H1 (cell line): ENCODE measurements around the gene ALG11. TPM values are rescaled to one million over a fixed set of nuclear protein-coding genes. Genes with fewer than 3 reads are reported as not detected.
A peak's percentile ranks its signal among the peaks of the same experiment; 100 is the strongest.

Experiments
- CTCF ChIA-PET: fragments of 300-600 bp; sonication (Branson Sonifier 250); formaldehyde crosslinking; loops from one replicate; lab custom pipeline; 2021; ENCODE audit not compliant: partially characterized antibody; lab: Charles Lee
- POLR2A ChIA-PET: fragments of 300-600 bp; sonication (Branson Sonifier 250); formaldehyde crosslinking; loops from one replicate; lab custom pipeline; 2021; ENCODE audit warnings: inconsistent platforms; ENCODE audit not compliant: partially characterized antibody; lab: Charles Lee
- DNase-seq, 2 experiments: peaks; one replicate each; pipeline versions ENCODE4 v3.0.0 to v3.0.0-alpha.2; 2010 to 2022; ENCODE audit warnings: low spot score in 2 of 2, low read depth in 1 of 2, mixed read lengths in 1 of 2
- FAIRE-seq: peaks from 2 replicates; lab custom pipeline; 2011; peaks lifted over from hg19 to GRCh38; lab: Jason Lieb, UNC
- H2AFZ ChIP-seq: 2 replicates; pipeline ENCODE4 v1.8.1; 2012; ENCODE audit warnings: low read length, inconsistent platforms
- H2AK5ac ChIP-seq: 2 replicates; pipeline ENCODE4 v1.6.1; 2013; ENCODE audit warnings: low read depth, low read length
- H2BK120ac ChIP-seq: replicated peaks from 2 replicates; pipeline ENCODE3; 2013; ENCODE audit warnings: low read depth, low read length, inconsistent platforms
- H2BK12ac ChIP-seq: 2 replicates; pipeline ENCODE4 v1.6.1; 2013; ENCODE audit warnings: low read depth, low read length
- H2BK15ac ChIP-seq: 2 replicates; pipeline ENCODE4 v1.6.1; 2013; ENCODE audit warnings: low read length
- H2BK20ac ChIP-seq: 2 replicates; pipeline ENCODE4 v1.6.1; 2013; ENCODE audit warnings: low read length
- H2BK5ac ChIP-seq: 2 replicates; pipeline ENCODE4 v1.6.1; 2013; ENCODE audit warnings: low read depth, low read length
- H3K14ac ChIP-seq: 2 replicates; pipeline ENCODE4 v1.6.1; 2013; ENCODE audit warnings: inconsistent platforms; ENCODE audit not compliant: insufficient read length
- H3K18ac ChIP-seq: 2 replicates; pipeline ENCODE4 v1.6.1; 2013; ENCODE audit warnings: low read length; ENCODE audit errors: extremely low read depth
- H3K23ac ChIP-seq: 2 replicates; pipeline ENCODE4 v1.6.1; 2013; ENCODE audit warnings: inconsistent platforms; ENCODE audit not compliant: insufficient read length
- H3K23me2 ChIP-seq: 2 replicates; pipeline ENCODE4 v1.6.1; 2013; ENCODE audit warnings: low read depth, low read length
- H3K27ac ChIP-seq: 2 replicates; pipeline ENCODE4 v1.6.1; 2011; ENCODE audit warnings: low read depth, low read length, inconsistent platforms
- H3K27me3 ChIP-seq, 4 experiments: replicated peaks in 1 of 4; 1 replicate in 1 of 4; 2 replicates in 3 of 4; pipeline versions ENCODE4 v1.6.1 to v1.8.1; 2011 to 2013; ENCODE audit warnings: low read length in 3 of 4, mild to moderate bottlenecking in 3 of 4, inconsistent platforms in 2 of 4, mixed read lengths in 2 of 4, moderate library complexity in 1 of 4; ENCODE audit not compliant: control insufficient read depth in 3 of 4, insufficient read depth in 3 of 4; ENCODE audit errors: extremely low read depth in 1 of 4
- H3K36me3 ChIP-seq, 4 experiments: 2 replicates each; pipeline versions ENCODE4 v1.6.1 to v1.8.1; 2011 to 2013; ENCODE audit warnings: mild to moderate bottlenecking in 4 of 4, low read length in 3 of 4, moderate library complexity in 2 of 4, control low read depth in 1 of 4, inconsistent platforms in 1 of 4; ENCODE audit not compliant: insufficient read depth in 4 of 4, control insufficient read depth in 2 of 4
- H3K4ac ChIP-seq: replicated peaks from 2 replicates; pipeline ENCODE3; 2013; ENCODE audit warnings: low read length, low read depth, mixed read lengths, inconsistent platforms; ENCODE audit not compliant: insufficient read length
- H3K4me1 ChIP-seq, 4 experiments: replicated peaks in 1 of 4; 1 replicate in 1 of 4; 2 replicates in 3 of 4; pipeline versions ENCODE4 v1.6.1 to v1.8.1; 2011 to 2013; ENCODE audit warnings: low read length in 3 of 4, inconsistent platforms in 2 of 4, mixed read lengths in 1 of 4; ENCODE audit not compliant: insufficient read depth in 4 of 4, control insufficient read depth in 3 of 4
- H3K4me2 ChIP-seq, 2 experiments: 2 replicates each; pipeline versions ENCODE4 v1.6.1 to v1.8.1; 2011 to 2013; ENCODE audit warnings: low read depth in 2 of 2, low read length in 2 of 2, control low read depth in 1 of 2, inconsistent platforms in 1 of 2, mild to moderate bottlenecking in 1 of 2; ENCODE audit not compliant: insufficient read depth in 1 of 2
- H3K4me3 ChIP-seq, 4 experiments: fragments of 200-600, 300-600 bp in 1 of 4; sonication (generic), shearing (Covaris generic), sonication (Bioruptor Twin) in 1 of 4; 2 replicates each; pipeline versions ENCODE4 v1.5.1 to v1.8.1; 2011 to 2016; ENCODE audit warnings: low read length in 4 of 4, low read depth in 3 of 4, control low read depth in 2 of 4, inconsistent platforms in 2 of 4, mild to moderate bottlenecking in 2 of 4, mixed read lengths in 1 of 4, moderate library complexity in 1 of 4; ENCODE audit not compliant: insufficient read depth in 2 of 4; ENCODE audit errors: extremely low read depth in 1 of 4
- H3K56ac ChIP-seq: replicated peaks from 2 replicates; pipeline ENCODE3; 2013; ENCODE audit warnings: low read depth, mild to moderate bottlenecking, mixed read lengths, low read length, inconsistent platforms; ENCODE audit not compliant: insufficient read length
- H3K79me1 ChIP-seq: 2 replicates; pipeline ENCODE4 v1.6.1; 2013; ENCODE audit warnings: low read depth, low read length, control low read depth
- H3K79me2 ChIP-seq, 2 experiments: 2 replicates each; pipeline versions ENCODE4 v1.6.1 to v1.8.1; 2012 to 2013; ENCODE audit warnings: low read length in 2 of 2, mild to moderate bottlenecking in 2 of 2, inconsistent platforms in 1 of 2; ENCODE audit not compliant: insufficient read depth in 2 of 2, control insufficient read depth in 1 of 2
- H3K9ac ChIP-seq, 4 experiments: replicated peaks in 1 of 4; 1 replicate in 1 of 4; 2 replicates in 3 of 4; pipeline versions ENCODE4 v1.6.1 to v1.8.1; 2011 to 2013; ENCODE audit warnings: low read depth in 3 of 4, low read length in 3 of 4, control low read depth in 2 of 4, mild to moderate bottlenecking in 2 of 4, moderate library complexity in 2 of 4, inconsistent platforms in 1 of 4; ENCODE audit errors: extremely low read depth in 1 of 4
- H3K9me3 ChIP-seq, 2 experiments: 2 replicates each; pipeline versions ENCODE4 v1.6.1 to v1.8.1; 2012 to 2013; ENCODE audit warnings: mild to moderate bottlenecking in 2 of 2, moderate library complexity in 2 of 2, control low read depth in 1 of 2, inconsistent platforms in 1 of 2, low read depth in 1 of 2, low read length in 1 of 2, mixed read lengths in 1 of 2; ENCODE audit not compliant: insufficient read depth in 2 of 2
- H4K20me1 ChIP-seq, 2 experiments: replicated peaks in 1 of 2; 2 replicates each; pipeline versions ENCODE3 to v1.8.1; 2011 to 2013; ENCODE audit warnings: inconsistent platforms in 2 of 2, low read length in 2 of 2, mild to moderate bottlenecking in 1 of 2; ENCODE audit not compliant: insufficient read depth in 2 of 2, control insufficient read depth in 1 of 2
- H4K5ac ChIP-seq: 2 replicates; pipeline ENCODE4 v1.6.1; 2013; ENCODE audit warnings: low read length, low read depth, mixed read lengths, inconsistent platforms; ENCODE audit not compliant: insufficient read length
- H4K8ac ChIP-seq: 2 replicates; pipeline ENCODE4 v1.8.0; 2013; ENCODE audit warnings: mild to moderate bottlenecking, moderate library complexity, low read length, inconsistent platforms; ENCODE audit not compliant: insufficient read depth; ENCODE audit errors: extremely low read depth
- H4K91ac ChIP-seq: replicated peaks from 2 replicates; pipeline ENCODE3; 2013; ENCODE audit warnings: low read length, mixed read lengths, inconsistent platforms; ENCODE audit not compliant: insufficient read length
- RAD21 ChIP-seq, 2 experiments: IDR thresholded peaks in 1 of 2; conservative IDR thresholded peaks in 1 of 2; 2 replicates each; pipeline ENCODE4 v1.6.1; 2011; ENCODE audit warnings: low read depth in 2 of 2, low read length in 2 of 2, improper control_type of control experiment in 1 of 2, inconsistent platforms in 1 of 2, mild to moderate bottlenecking in 1 of 2, moderate library complexity in 1 of 2
- RXRA ChIP-seq: IDR thresholded peaks from 2 replicates; pipeline ENCODE4 v1.6.1; 2011; ENCODE audit warnings: low read depth, mild to moderate bottlenecking, low read length, moderate library complexity; ENCODE audit not compliant: insufficient read depth
- SIX5 ChIP-seq: IDR thresholded peaks from 2 replicates; pipeline ENCODE4 v1.6.1; 2011; ENCODE audit warnings: mild to moderate bottlenecking, low read depth, low read length
- YY1 ChIP-seq: IDR thresholded peaks from 2 replicates; pipeline ENCODE4 v1.6.1; 2011; ENCODE audit warnings: low read depth, mild to moderate bottlenecking, low read length
- WGBS, 2 experiments: shearing (Covaris generic) in 1 of 2; methylation state at CpG; one replicate each; pipeline versions ENCODE4 v1.1.6 to v1.1.7; 2013 to 2015; ENCODE audit warnings: low lambda C conversion rate in 2 of 2, mixed read lengths in 2 of 2, inconsistent platforms in 1 of 2, low coverage in 1 of 2, missing lambda C conversion rate in 1 of 2; ENCODE audit not compliant: insufficient replicate concordance in 2 of 2, insufficient coverage in 1 of 2, insufficient read length in 1 of 2; ENCODE audit errors: extremely low coverage in 1 of 2, missing lambda C conversion rate in 1 of 2; 5-methylcytosine and 5-hydroxymethylcytosine counted together
- polyA plus RNA-seq, 7 experiments: library from polyadenylated mRNA; depleted of rRNA in 3 of 7; stranded (reverse) in 5 of 7; unstranded in 2 of 7; fragments of >200 nt in 5 of 7; fragments of 200-250 nt in 2 of 7; gene quantifications; 1 replicate in 5 of 7; 2 replicates in 1 of 7; 4 replicates in 1 of 7; pipeline versions ENCODE4 v1.2.1 to v1.2.3, GENCODE V29; 2011 to 2013; ENCODE audit warnings: missing spikeins in 2 of 7, mixed read lengths in 2 of 7
- total RNA-seq: library from RNA; stranded (reverse); fragmentation: NEBNext Ultra II Directional; extraction: Animal tissue kit (Norgen Biotek cat#: 25700); gene quantifications from 2 replicates; pipeline ENCODE4 v1.2.1, GENCODE V29; 2021
- TF ChIP-seq, protein P1 (sequence below), 3 experiments: IDR thresholded peaks; 1 replicate in 2 of 3; 2 replicates in 1 of 3; pipeline versions ENCODE4 v1.5.1 to v1.6.1; 2011; ENCODE audit warnings: low read length in 3 of 3, mild to moderate bottlenecking in 3 of 3, inconsistent platforms in 2 of 3, low read depth in 1 of 3, moderate library complexity in 1 of 3; ENCODE audit not compliant: insufficient read depth in 1 of 3; ENCODE audit errors: control extremely low read depth in 1 of 3

ALG11 gene
- total and polyA plus RNA-seq, 2 of the 8 experiments (the other 6 are each of a cell fraction or from before 2014, with no cell fraction given): 5.2 to 39.9 TPM

DNA sequence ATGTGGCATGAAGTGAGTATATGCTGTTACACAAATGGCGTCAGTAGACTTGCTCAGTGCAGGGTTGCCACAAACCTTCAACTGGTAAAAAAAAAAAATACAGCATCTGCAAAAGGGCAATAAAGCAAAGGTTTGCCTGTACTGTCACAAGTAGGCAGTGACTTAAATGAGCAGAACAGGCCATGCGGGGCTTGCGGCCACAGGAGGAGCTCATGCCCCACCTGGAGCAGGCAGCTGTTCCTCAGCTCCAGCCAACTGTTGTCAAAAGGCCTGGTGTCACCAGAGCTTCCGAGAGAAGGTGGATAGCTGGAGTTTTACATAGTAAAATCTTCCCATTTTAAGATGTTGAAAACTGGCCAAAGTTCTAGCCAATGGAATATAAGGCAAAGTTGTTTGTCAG is 8.7 kb upstream of the ALG11 start:
- Histone ChIP-seq H3K27me3 (no peaks in the 10 kb centered on the region; a peak in 2 of 7 replicates), H3K14ac (no peak overlapping the region), H3K27ac (no peak overlapping the region), H3K23me2 (peaks cover 2% of the 10 kb centered on the region; the same call in 1 of the 2 replicates), H4K5ac (no peak overlapping the region), H3K36me3 (no peaks in the 10 kb centered on the region), H3K79me2 (no peaks in the 10 kb centered on the region), H4K20me1 (peaks cover 0 to 3% of the 10 kb centered on the region in 2 experiments), H2BK15ac (no peak overlapping the region), H3K4me3 (no peak overlapping the region), H3K23ac (no peak overlapping the region), H3K18ac (no peak overlapping the region), H4K91ac (no peak overlapping the region), H3K9me3 (no peaks in the 10 kb centered on the region), H2BK12ac (no peak overlapping the region), H3K4ac (no peak overlapping the region), H2AFZ (no peak overlapping the region), H3K56ac (no peak overlapping the region), H3K79me1 (peaks cover 4% of the 10 kb centered on the region), H2BK120ac (no peak overlapping the region), H4K8ac (no peak overlapping the region; the same call in 1 of the 2 replicates), H3K9ac (no peak overlapping the region), H2BK5ac (no peak overlapping the region), H2BK20ac (no peak overlapping the region), H2AK5ac (no peak overlapping the region), H3K4me1 (peaks cover 0 to 14% (median 8%) of the 10 kb centered on the region in 4 experiments; a peak in 4 of 7 replicates), H3K4me2 (no peak overlapping the region)
- CTCF ChIA-PET: interaction anchor here (0.6 to 6.7 kb wide), 19 partner anchors 9 to 448 kb away, joined by 3 to 107 read pairs (median 4); partner anchors contain the start of genes ALG11 and NEK5
- TF ChIP-seq RAD21 (IDR thresholded peaks at IDR 0.05 in 1 of 2, conservative IDR thresholded peaks at IDR 0.05 in 1 of 2; ENCODE audit: low read depth in 2 of 2, low read length in 2 of 2) (peak; percentile 40 to 50), SIX5 (no peak), RXRA (no peak), YY1 (no peak)
- TF ChIP-seq, protein P1, sequence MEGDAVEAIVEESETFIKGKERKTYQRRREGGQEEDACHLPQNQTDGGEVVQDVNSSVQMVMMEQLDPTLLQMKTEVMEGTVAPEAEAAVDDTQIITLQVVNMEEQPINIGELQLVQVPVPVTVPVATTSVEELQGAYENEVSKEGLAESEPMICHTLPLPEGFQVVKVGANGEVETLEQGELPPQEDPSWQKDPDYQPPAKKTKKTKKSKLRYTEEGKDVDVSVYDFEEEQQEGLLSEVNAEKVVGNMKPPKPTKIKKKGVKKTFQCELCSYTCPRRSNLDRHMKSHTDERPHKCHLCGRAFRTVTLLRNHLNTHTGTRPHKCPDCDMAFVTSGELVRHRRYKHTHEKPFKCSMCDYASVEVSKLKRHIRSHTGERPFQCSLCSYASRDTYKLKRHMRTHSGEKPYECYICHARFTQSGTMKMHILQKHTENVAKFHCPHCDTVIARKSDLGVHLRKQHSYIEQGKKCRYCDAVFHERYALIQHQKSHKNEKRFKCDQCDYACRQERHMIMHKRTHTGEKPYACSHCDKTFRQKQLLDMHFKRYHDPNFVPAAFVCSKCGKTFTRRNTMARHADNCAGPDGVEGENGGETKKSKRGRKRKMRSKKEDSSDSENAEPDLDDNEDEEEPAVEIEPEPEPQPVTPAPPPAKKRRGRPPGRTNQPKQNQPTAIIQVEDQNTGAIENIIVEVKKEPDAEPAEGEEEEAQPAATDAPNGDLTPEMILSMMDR (IDR thresholded peaks at IDR 0.05; ENCODE audit: control extremely low read depth in 1 of 3, insufficient read depth in 1 of 3, low read depth in 1 of 3, low read length in 3 of 3): peak in 2 of 3 experiments; percentile 27 to 38; a peak in 3 of 4 replicates
- WGBS, 2 experiments: 89% methylated on average over 4 of the region's 4 CpGs; no CpG with 5 or more reads in 1 of the 2 experiments
- DNase-seq (no peak), FAIRE-seq (no peak)
- POLR2A ChIA-PET: interaction anchor here (0.6 to 2.3 kb wide), 4 partner anchors 9 to 114 kb away, joined by 3 to 8 read pairs (median 3); partner anchors contain the start of gene ALG11
